ENCODE data around the gene ABLIM1. TPM values are rescaled to one million over a fixed set of nuclear protein-coding genes. Genes with fewer than 3 reads are reported as not detected.

Gene ABLIM1
- total and polyA plus RNA-seq, 2 of the 13 experiments (the other 11 are each of a cell fraction or from before 2014, with no cell fraction given) = 59.4 to 92.7 TPM

DNA sequence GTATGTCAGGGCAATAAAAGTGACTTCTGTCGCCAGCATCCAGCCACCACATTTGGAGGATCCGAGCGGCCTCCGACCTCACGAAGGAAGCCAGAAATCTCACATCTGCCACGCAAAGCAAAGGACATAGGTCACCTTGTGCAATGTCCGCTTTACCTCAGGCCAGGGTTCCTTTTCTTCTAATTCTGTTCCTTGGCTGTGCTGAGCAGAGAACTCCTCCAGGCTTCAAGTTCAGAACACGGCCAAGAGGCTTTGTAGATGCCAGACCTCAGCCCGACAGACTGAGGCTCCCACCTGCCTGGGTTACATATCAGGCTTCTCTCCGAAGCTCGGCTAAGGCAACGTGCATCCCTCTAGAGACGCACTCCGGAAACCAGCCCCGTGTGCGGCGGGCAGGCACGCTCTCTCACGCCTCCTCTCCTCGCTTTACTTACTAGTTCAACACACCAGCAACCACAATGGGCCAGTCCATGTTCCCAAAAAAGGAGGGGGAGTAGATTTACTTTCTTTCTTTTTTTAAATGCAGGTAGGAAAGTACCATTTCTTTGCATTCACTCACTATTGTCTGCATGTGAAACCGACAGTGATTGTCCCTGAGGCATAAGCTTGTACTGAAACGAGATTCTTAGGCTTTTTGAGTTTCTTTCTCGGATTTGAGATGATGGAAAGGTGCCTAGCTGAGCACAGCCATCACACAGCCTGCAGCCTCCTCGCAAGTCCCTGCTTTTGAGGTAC lies 131.4 kb downstream of the ABLIM1 start (continued):
- TF ChIP-seq, protein P1, sequence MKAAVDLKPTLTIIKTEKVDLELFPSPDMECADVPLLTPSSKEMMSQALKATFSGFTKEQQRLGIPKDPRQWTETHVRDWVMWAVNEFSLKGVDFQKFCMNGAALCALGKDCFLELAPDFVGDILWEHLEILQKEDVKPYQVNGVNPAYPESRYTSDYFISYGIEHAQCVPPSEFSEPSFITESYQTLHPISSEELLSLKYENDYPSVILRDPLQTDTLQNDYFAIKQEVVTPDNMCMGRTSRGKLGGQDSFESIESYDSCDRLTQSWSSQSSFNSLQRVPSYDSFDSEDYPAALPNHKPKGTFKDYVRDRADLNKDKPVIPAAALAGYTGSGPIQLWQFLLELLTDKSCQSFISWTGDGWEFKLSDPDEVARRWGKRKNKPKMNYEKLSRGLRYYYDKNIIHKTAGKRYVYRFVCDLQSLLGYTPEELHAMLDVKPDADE (CRISPR knock-in tag; IDR thresholded peaks at IDR 0.05) = no peak
- TF ChIP-seq, protein P2, sequence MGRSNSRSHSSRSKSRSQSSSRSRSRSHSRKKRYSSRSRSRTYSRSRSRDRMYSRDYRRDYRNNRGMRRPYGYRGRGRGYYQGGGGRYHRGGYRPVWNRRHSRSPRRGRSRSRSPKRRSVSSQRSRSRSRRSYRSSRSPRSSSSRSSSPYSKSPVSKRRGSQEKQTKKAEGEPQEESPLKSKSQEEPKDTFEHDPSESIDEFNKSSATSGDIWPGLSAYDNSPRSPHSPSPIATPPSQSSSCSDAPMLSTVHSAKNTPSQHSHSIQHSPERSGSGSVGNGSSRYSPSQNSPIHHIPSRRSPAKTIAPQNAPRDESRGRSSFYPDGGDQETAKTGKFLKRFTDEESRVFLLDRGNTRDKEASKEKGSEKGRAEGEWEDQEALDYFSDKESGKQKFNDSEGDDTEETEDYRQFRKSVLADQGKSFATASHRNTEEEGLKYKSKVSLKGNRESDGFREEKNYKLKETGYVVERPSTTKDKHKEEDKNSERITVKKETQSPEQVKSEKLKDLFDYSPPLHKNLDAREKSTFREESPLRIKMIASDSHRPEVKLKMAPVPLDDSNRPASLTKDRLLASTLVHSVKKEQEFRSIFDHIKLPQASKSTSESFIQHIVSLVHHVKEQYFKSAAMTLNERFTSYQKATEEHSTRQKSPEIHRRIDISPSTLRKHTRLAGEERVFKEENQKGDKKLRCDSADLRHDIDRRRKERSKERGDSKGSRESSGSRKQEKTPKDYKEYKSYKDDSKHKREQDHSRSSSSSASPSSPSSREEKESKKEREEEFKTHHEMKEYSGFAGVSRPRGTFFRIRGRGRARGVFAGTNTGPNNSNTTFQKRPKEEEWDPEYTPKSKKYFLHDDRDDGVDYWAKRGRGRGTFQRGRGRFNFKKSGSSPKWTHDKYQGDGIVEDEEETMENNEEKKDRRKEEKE (IDR thresholded peaks at IDR 0.05) = no peak
- TF ChIP-seq ZNF33B (CRISPR knock-in tag; IDR thresholded peaks at IDR 0.05) = peak; percentile 65; the same call in 1 of the 2 replicates
- 0 out of 2 replicates have a peak, but pooled peaks have one; percentile 60 for TF ChIP-seq AHR (CRISPR knock-in tag; IDR thresholded peaks at IDR 0.05)
- TF ChIP-seq, protein P3, sequence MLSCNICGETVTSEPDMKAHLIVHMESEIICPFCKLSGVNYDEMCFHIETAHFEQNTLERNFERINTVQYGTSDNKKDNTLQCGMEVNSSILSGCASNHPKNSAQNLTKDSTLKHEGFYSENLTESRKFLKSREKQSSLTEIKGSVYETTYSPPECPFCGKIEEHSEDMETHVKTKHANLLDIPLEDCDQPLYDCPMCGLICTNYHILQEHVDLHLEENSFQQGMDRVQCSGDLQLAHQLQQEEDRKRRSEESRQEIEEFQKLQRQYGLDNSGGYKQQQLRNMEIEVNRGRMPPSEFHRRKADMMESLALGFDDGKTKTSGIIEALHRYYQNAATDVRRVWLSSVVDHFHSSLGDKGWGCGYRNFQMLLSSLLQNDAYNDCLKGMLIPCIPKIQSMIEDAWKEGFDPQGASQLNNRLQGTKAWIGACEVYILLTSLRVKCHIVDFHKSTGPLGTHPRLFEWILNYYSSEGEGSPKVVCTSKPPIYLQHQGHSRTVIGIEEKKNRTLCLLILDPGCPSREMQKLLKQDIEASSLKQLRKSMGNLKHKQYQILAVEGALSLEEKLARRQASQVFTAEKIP (CRISPR knock-in tag; IDR thresholded peaks at IDR 0.05; ENCODE audit: borderline replicate concordance) = no peak
- TF ChIP-seq ZNF747 (CRISPR knock-in tag; IDR thresholded peaks at IDR 0.05; ENCODE audit: borderline replicate concordance) = no peak
- peak; percentile 85; the same call in 1 of the 2 replicates for TF ChIP-seq KDM5B (CRISPR knock-in tag; IDR thresholded peaks at IDR 0.05; ENCODE audit: borderline replicate concordance)
- TF ChIP-seq, protein P4, sequence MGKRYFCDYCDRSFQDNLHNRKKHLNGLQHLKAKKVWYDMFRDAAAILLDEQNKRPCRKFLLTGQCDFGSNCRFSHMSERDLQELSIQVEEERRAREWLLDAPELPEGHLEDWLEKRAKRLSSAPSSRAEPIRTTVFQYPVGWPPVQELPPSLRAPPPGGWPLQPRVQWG (CRISPR knock-in tag; IDR thresholded peaks at IDR 0.05; ENCODE audit: borderline replicate concordance, low read depth) = no peak
- TF ChIP-seq STAG1 (CRISPR knock-in tag; IDR thresholded peaks at IDR 0.05) = 0 out of 2 replicates have a peak, but pooled peaks have one; percentile 4
- no peak for TF ChIP-seq CREB1 (IDR thresholded peaks at IDR 0.05)
- TF ChIP-seq CREB1 (CRISPR knock-in tag; IDR thresholded peaks at IDR 0.05) = peak; percentile 44
- no peak for TF ChIP-seq ZNF652 (CRISPR knock-in tag; IDR thresholded peaks at IDR 0.05; ENCODE audit: borderline replicate concordance, low read depth)
- TF ChIP-seq SP140L (CRISPR knock-in tag; IDR thresholded peaks at IDR 0.05; ENCODE audit: borderline replicate concordance) = 0 out of 2 replicates have a peak, but pooled peaks have one; percentile 28
- TF ChIP-seq SNAPC2 (CRISPR knock-in tag; IDR thresholded peaks at IDR 0.05) = no peak
- no peak for TF ChIP-seq ZNF563 (CRISPR knock-in tag; IDR thresholded peaks at IDR 0.05)
- TF ChIP-seq SMARCC2 (IDR thresholded peaks at IDR 0.05) = no peak
- peak; percentile 74; the same call in 1 of the 2 replicates for TF ChIP-seq ZBTB38 (CRISPR knock-in tag; IDR thresholded peaks at IDR 0.05)

All from HepG2 (cell line).